Measurements from ENCODE around the gene ARHGAP9.

- TF ChIP-seq, protein P1, sequence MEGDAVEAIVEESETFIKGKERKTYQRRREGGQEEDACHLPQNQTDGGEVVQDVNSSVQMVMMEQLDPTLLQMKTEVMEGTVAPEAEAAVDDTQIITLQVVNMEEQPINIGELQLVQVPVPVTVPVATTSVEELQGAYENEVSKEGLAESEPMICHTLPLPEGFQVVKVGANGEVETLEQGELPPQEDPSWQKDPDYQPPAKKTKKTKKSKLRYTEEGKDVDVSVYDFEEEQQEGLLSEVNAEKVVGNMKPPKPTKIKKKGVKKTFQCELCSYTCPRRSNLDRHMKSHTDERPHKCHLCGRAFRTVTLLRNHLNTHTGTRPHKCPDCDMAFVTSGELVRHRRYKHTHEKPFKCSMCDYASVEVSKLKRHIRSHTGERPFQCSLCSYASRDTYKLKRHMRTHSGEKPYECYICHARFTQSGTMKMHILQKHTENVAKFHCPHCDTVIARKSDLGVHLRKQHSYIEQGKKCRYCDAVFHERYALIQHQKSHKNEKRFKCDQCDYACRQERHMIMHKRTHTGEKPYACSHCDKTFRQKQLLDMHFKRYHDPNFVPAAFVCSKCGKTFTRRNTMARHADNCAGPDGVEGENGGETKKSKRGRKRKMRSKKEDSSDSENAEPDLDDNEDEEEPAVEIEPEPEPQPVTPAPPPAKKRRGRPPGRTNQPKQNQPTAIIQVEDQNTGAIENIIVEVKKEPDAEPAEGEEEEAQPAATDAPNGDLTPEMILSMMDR (IDR thresholded peaks at IDR 0.05) = no peak
- TF ChIP-seq TCF7L2 (IDR thresholded peaks at IDR 0.05; ENCODE audit: low read depth, low read length) (no peak), SIN3A (IDR thresholded peaks at IDR 0.05; ENCODE audit: borderline replicate concordance, insufficient read depth, low read depth, low read length) (no peak), POLR2AphosphoS5 (IDR thresholded peaks at IDR 0.05; ENCODE audit: low read depth, low read length) (no peak), REST (IDR thresholded peaks at IDR 0.05; ENCODE audit: insufficient read depth in 1 of 2, low read depth in 2 of 2, low read length in 1 of 2) (no peak)
Measured at GRCh38 chr12:57477710-57478681, 1.7 kb downstream of the ARHGAP9 start.
